Fibroblast of peridontal ligament (primary cell): ENCODE measurements around the gene MED10.
"Not testable (repeated sequence)": the region's sequence is repeated elsewhere in the genome, so short reads cannot be mapped to it uniquely, and the experiment has no call there.

Source experiments
- DNase-seq: peaks from one replicate; pipeline ENCODE4 v3.0.0-alpha.2; 2010; ENCODE audit errors: extremely low read depth

MED10 gene

GRCh38 chr5:6373081-6373846 lies 5.1 kb downstream of the MED10 start:
- no peak for DNase-seq

- DNase-seq, result no peak
These were observed 5.9 kb downstream of the MED10 start for GRCh38 chr5:6372251-6373080.

- DNase-seq, result no peak
These were observed 7.1 kb downstream of the MED10 start for GRCh38 chr5:6371079-6371810.

DNA sequence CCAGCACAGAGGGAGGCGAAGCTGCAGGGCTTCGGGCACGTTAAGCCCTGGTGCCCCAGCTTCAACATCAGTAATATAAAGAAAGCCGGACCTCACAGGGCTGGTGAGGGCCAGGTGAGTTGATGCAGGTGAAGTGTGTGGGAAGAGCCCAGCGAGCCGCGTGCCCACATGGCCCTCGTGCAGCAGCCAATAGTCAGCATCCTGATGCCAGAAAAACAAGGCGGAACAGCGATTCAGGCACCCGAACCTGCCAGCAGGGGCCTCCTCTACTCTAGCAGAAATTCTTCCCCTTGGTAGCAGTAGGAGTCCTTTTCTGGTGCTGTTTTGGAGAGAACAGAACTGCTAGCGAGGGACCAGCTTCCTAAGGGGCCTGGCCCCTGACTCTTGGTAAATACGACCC lies 7.8 kb downstream of the MED10 start:
- DNase-seq, result no peak

- DNase-seq, result no peak
These were observed 12.3 kb downstream of the MED10 start for GRCh38 chr5:6365977-6366590.

- DNase-seq, result peak; percentile 31
These were observed 13.0 kb downstream of the MED10 start for GRCh38 chr5:6365142-6365976.

- not testable (repeated sequence) for DNase-seq
These were observed 14.8 kb downstream of the MED10 start for GRCh38 chr5:6363454-6364011.

DNA sequence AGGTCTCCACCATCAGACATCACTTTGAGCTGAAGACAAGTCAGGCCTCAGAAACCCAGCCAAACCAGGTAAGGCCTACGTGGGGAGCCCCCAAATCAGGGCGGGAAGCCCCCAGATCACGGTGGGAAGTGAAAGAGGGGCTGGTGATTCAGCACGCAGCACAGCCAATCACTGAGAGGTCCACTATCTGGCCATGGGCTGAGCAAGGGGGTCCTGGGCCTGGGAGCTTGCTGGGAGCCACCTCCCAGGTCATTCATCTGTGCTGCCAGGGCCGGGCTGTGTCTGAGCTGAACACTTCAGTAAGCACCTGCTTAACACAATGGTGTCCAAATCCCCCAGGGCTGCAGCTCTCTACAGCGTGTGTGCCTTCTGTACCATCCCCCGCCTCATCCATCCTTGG lies 15.5 kb downstream of the MED10 start:
- DNase-seq, result no peak

DNA sequence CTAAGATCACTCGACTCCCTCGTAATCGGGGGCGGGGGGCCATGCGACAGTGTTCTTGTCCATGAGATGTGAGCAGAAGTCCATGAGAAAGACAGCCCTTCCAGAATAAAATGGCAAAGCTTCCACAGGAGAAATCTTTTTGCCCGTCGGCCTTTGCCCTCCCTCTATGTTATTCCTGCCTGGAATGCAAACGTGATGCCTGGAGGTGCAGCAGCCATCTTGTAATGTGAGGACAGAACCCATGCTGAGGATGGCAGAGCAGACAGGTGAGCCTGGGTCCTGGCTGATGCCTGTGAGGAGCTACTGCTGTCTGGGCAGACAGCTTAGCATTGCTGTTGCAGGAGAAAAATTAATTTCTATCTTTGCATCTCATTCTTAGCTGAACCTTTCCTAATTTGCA lies 17.2 kb downstream of the MED10 start:
- no peak for DNase-seq

DNA sequence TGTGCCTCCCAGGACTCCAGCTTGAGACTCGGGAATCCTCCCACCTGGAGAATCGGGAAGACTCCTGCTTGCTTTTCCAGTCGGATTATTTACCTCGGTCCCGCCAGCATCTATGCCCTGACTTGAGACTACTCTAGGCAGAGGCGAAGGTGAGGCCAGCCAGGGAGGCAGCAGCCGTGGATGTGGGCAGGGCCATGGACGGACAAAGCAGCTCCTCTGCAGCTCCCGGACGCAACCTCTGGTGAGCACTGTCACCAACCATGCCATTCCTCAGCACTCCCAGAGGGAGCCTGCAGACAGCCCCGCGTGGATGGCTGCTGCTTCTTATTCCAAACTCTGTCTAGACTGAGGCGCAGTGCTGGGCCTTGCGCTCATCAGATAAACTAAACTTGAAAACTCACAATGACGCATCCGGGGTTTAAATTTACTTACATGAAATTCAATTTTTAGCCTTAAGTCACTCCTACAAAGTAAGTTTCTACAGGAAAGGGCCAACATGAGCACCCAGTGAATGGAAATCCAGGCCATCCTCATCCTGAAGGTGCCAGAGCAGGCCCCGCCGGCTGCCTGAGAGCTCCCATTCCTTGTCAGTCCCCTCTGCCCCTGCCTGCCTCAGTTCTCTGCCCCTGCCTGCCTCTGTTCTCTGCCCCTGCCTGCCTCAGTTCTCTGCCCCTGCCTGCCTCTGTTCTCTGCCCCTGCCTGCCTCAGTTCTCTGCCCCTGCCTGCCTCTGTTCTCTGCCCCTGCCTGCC lies 17.8 kb downstream of the MED10 start:
- DNase-seq, result no peak

GRCh38 chr5:6359555-6360322 lies 18.6 kb downstream of the MED10 start:
- DNase-seq, result no peak

GRCh38 chr5:6358434-6358820 lies 19.9 kb downstream of the MED10 start:
- DNase-seq, result no peak

DNA sequence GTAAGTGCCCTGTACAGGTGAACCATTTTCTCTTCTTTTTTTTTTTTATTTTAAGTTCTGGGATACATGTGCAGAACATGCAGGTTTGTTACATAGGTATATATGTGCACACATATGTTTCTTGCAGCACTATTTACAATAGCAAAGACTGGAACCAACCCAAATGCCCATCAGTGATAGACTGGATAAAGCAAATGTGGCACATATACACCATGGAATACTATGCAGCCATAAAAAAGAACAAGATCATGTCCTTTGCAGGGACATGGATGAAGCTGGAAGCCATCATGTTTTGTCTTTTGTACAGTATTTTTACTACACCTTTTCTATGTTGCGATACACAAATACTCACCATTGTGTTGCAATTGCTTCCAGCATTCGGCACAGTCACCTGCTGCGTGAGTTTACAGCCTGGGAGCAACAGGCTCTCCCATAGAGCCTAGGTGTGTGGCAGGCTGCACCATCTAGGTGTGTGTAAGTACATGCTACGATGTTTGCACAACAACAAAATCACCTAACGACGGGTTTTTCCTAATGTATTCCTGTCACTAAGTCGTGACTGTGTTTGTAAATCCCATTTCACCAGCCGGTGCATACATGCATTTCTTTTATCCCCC lies 20.4 kb downstream of the MED10 start:
- not testable (repeated sequence) for DNase-seq

DNA sequence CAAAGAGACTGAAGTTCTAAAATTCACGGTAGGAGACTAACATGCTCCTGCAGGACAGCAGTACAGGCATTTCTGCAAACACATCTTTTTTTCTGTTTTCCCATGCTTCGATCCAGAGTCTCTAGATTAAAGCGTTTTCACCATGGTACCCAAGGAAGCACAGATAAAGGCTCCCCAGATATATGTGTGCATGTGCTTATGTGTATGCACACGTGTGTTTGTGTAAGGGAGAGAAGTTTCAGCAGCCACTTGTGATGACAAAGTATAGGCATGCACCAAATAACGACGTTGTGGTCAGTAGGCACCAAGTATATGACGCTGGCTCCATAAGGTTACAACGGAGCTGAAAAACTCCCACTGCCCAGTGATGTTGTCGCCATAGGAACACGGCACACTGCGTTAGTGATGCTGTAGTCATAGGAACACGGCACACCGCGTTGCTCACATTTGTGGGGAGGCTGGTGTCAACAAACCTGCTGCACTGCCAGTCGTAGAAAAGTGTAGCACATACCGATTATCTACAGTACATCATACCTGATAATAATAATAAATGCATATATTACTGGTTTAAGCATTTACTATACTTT lies 21.7 kb downstream of the MED10 start:
- DNase-seq, result no peak

GRCh38 chr5:6355294-6355693 lies 23.1 kb downstream of the MED10 start:
- no peak for DNase-seq

DNA sequence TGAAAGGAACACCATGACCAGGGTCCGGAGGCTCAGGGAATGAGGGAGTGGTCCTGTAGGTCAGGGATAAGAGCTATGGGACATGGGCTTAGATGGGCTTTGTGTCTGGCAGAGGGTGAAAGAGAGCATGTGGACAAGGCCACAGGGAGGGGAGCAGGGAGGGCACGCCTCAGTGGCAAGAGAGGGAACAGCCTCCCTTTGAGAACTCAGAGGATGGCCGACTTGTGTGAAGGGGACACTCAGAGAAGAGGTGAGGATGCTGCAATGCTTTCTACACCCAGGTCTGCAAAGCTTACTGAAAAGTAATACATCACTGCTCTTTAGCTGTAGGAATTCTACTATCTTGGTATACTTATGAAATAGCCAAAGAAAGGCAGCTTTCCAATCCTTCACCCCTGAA lies 23.5 kb downstream of the MED10 start:
- no peak for DNase-seq

DNA sequence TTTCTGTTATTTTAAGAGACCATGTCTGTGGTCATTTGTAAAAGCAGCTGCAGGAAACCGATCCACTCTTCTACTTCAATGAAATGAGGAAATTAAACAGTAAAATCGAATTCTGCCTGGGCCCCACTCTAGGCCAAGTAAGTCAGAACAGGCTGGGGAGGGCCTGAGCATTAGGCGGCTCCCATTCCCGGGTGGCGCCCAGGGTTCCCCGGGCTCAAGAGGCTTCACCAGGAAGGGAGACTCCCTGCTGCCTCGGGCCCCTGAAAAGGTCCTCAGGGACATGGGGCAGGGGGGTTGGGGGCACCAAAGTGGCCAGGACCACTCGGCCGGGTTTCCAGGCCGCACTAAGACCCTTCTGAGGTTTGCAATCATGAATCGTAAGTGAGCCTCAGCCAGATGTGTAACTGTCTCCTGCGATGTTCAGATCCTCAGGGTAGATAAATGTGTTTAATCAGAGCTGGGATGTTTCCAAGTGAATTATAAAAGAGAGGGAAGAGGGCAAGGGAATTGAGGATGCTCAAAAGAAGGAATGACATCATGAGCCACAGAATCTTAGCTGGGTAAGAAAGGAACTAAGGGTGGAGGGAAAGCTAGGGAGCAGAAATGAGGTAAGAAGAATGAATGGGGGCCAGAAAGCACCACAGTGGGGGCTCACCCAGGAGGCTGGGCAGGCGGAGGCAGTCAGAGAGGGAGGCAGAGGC lies 24.6 kb downstream of the MED10 start:
- no peak for DNase-seq
